ENCODE results near the gene C10orf90. TPM values are rescaled to one million over a fixed set of nuclear protein-coding genes. Genes with fewer than 3 reads are reported as not detected.

C10orf90 gene
- total and polyA plus RNA-seq, 2 experiments from 2014 or later: not detected

- no peaks in the 10 kb centered on the region for H3K4me1 ChIP-seq (ENCODE audit: low read depth)
- H3K9me3 ChIP-seq (ENCODE audit: low read depth): no peaks in the 10 kb centered on the region
- H3K4me3 ChIP-seq: no peak overlapping the region
- DNase-seq (ENCODE audit: low read depth in 1 of 2, low spot score in 1 of 2): peak in 1 of 2 donors; percentile 52
- H3K36me3 ChIP-seq: no peaks in the 10 kb centered on the region
- no peak for TF ChIP-seq CTCF (IDR thresholded peaks at IDR 0.05; ENCODE audit: low read depth, low read length)
- no peak overlapping the region for H3K27ac ChIP-seq
- no peaks in the 10 kb centered on the region for H3K27me3 ChIP-seq
Observed at GRCh38 chr10:126455766-126456405, 214.6 kb downstream of the C10orf90 start.

- Histone ChIP-seq H3K4me3 (no peak overlapping the region), H3K4me1 (ENCODE audit: low read depth) (no peaks in the 10 kb centered on the region), H3K27me3 (no peaks in the 10 kb centered on the region), H3K9me3 (ENCODE audit: low read depth) (no peaks in the 10 kb centered on the region), H3K36me3 (no peaks in the 10 kb centered on the region), H3K27ac (no peak overlapping the region)
- TF ChIP-seq CTCF (IDR thresholded peaks at IDR 0.05; ENCODE audit: low read depth, low read length): no peak
- DNase-seq (ENCODE audit: low read depth in 1 of 2, low spot score in 1 of 2): no peak
Observed at GRCh38 chr10:126455036-126455765, 215.3 kb downstream of the C10orf90 start.

- no peaks in the 10 kb centered on the region for H3K27me3 ChIP-seq
- TF ChIP-seq CTCF (IDR thresholded peaks at IDR 0.05; ENCODE audit: low read depth, low read length): no peak
- no peaks in the 10 kb centered on the region for H3K9me3 ChIP-seq (ENCODE audit: low read depth)
- no peaks in the 10 kb centered on the region for H3K4me1 ChIP-seq (ENCODE audit: low read depth)
- H3K27ac ChIP-seq: no peak overlapping the region
- H3K36me3 ChIP-seq: no peaks in the 10 kb centered on the region
- DNase-seq (ENCODE audit: low read depth in 1 of 2, low spot score in 1 of 2): no peak
- no peak overlapping the region for H3K4me3 ChIP-seq
Observed at GRCh38 chr10:126454045-126454751, 216.3 kb downstream of the C10orf90 start.

- H3K27me3 ChIP-seq: no peaks in the 10 kb centered on the region
- no peak overlapping the region for H3K4me3 ChIP-seq
- DNase-seq (ENCODE audit: low read depth in 1 of 2, low spot score in 1 of 2): no peak
- H3K36me3 ChIP-seq: no peaks in the 10 kb centered on the region
- no peaks in the 10 kb centered on the region for H3K4me1 ChIP-seq (ENCODE audit: low read depth)
- H3K27ac ChIP-seq: no peak overlapping the region
- no peaks in the 10 kb centered on the region for H3K9me3 ChIP-seq (ENCODE audit: low read depth)
- no peak for TF ChIP-seq CTCF (IDR thresholded peaks at IDR 0.05; ENCODE audit: low read depth, low read length)
Observed at GRCh38 chr10:126452245-126452644, 218.2 kb downstream of the C10orf90 start.

GRCh38 chr10:126448091-126448490 lies 222.4 kb downstream of the C10orf90 start:
- no peaks in the 10 kb centered on the region for H3K4me1 ChIP-seq (ENCODE audit: low read depth)
- no peak for TF ChIP-seq CTCF (IDR thresholded peaks at IDR 0.05; ENCODE audit: low read depth, low read length)
- no peaks in the 10 kb centered on the region for H3K9me3 ChIP-seq (ENCODE audit: low read depth)
- H3K4me3 ChIP-seq: no peak overlapping the region
- DNase-seq (ENCODE audit: low read depth in 1 of 2, low spot score in 1 of 2): no peak
- H3K36me3 ChIP-seq: no peaks in the 10 kb centered on the region
- no peak overlapping the region for H3K27ac ChIP-seq
- H3K27me3 ChIP-seq: no peaks in the 10 kb centered on the region

All from cardiac muscle cell (in vitro differentiated cells and primary cell).